COR-L47 (cell line): ENCODE measurements around the gene FNDC3B.

Source experiments
- DNase-seq: peaks from one replicate; lab custom pipeline; 2025; lab: John Stamatoyannopoulos, UW

Gene FNDC3B

DNA sequence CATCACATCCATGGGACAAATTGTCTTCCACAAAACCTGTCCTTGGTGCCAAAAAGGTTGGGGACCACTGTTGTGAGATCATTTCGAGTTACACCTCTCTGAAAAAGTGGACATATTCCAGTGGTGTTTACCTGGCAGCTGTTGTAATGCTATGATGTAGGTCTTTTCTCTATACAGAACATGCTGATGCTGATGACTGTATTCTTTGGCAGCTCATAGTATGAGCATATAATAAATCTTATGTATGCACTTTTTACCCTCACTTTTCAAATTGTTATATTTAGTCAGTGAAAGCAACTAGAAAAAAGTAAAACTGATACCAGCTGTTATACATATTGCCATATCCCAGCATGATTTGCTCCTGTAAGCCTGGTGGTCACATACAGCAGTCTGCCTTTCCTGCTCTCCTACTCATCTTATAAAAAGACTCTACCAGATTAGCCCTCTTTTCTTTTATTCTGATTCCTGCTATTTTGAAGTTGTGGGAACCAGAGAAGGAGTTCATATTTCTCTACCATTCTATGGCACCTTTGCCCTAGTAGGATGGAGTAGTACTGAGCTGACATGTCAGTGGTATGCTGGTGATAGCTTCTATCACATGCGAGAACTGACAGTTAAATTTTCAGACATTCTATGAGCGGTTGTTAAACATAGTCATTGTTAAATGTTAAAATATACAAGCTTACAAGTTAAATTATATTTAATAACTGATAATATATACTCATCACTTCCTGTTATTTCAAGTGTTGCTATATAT lies 128.7 kb downstream of the FNDC3B start:
- DNase-seq: no peak

DNA sequence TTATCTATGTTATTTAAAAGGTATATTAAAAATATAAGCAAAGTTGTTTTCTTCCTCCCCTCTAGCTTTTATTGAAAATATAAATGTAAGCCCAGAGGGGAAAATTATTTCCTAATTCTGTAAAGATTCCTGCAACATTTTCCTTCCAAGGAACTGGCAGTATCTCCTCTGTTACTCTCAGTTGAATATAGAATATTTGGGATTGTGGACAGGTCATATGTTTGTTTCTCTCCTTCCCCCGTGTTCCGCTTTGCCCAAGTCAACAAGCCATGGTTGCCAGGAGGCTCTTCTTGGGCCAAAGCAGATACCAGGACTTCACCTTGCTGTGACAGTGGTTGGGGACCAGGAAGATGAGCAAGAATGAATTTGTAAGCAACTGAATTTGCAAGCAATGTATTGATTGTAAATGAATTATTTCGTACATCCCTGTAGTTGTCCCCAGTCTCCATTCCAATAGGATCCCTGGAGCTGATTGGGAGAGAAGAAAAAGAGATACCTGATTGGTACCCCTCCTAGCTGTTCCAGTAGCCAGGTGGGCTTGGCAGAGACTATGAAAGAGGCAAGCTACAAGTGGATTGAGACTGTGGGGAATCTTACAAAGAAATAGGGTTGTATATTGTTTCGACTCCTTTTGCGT lies 130.8 kb downstream of the FNDC3B start:
- no peak for DNase-seq

DNA sequence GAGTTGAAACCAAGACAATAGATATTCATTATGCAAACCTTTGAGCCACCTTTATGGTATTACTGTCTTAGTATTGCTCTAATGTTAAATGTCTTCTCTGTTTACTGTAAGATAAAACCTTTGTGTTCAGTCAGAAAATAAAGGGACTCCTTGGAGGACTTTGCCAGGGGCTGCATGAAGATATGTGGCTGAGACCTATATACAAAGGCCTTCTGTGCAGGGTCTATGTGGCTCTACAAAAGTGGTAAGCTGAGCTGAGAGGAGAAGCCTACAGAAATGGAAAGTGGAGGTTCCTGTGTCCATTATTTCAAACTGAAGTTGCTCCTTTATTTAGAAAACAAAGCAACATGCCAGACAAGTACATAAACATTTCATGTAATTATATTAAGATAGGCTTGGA lies 131.5 kb downstream of the FNDC3B start:
- no peak for DNase-seq

DNA sequence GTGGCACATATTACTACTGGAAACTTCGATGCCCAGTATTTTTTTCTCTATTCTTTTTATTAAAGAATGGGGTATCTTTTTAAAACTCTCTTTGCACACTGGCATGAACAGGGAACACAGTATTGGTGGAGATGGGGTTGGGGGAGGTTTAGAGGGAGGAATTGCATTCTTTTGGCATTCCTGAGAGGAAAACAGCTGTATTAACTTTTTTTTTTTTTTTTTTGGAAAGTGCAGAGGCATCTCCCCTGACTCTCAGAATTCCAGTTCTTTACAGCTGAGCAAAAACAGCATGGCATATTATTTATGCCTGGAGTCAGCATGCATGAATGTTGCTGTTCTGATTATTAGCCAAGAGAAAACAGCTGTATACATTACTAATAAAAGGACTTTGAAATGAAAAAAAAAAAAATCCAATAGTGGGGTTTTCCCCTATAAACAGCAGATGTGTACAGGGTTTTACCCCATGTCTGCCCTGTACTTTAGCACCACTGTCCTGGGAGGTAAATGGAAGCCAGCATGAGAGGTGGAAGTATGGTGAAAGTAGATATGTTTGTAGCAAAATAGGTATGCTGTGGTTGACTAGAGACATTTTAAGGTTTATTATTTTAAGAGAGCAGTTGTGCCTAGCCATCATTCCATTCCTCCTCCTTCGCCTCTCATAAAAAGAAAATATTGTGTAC lies 132.2 kb downstream of the FNDC3B start:
- DNase-seq: no peak

DNA sequence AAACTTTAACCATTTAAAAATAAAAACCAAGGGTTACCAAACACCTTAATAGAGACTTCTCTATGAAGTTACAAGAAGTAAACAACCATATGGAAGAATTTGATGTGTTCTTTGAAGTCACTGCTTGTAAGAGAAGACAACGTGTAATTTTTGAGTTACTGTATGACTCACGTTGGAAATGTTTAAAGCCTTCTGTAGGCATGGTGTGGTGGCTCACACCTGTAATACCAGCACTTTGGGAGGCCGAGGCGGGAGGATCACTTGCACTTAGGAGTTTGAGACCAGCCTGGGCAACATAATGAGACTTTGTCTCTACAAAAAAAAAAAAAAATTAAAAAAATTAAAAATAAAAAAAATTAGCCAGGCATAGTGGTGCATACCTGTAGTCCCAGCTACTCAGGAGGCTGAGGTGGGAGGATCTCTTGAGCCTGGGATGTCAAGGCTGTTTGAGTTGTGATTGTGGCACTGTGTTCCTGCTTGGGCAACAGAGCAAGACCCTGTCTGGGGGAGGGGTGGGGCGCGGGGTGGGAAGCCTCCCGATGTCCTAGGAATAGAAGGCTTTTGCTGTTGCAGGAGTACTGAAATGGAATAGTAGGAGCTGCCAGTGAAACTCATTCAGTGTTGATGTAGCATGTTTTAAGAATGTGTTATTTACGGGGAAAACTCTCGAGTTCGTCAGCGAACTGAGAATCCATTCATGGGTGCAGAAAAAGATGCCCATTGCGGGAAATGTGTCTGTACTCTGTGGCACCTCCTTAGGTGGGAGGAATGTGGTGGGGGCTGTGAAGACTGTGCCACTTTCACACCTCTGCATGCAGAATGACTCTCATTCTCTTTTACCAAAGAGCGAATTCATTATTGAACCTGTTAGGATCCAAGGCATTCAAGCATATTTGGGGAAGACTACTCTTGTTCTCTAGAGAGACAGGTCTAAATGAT lies 134.2 kb downstream of the FNDC3B start:
- DNase-seq: no peak

DNA sequence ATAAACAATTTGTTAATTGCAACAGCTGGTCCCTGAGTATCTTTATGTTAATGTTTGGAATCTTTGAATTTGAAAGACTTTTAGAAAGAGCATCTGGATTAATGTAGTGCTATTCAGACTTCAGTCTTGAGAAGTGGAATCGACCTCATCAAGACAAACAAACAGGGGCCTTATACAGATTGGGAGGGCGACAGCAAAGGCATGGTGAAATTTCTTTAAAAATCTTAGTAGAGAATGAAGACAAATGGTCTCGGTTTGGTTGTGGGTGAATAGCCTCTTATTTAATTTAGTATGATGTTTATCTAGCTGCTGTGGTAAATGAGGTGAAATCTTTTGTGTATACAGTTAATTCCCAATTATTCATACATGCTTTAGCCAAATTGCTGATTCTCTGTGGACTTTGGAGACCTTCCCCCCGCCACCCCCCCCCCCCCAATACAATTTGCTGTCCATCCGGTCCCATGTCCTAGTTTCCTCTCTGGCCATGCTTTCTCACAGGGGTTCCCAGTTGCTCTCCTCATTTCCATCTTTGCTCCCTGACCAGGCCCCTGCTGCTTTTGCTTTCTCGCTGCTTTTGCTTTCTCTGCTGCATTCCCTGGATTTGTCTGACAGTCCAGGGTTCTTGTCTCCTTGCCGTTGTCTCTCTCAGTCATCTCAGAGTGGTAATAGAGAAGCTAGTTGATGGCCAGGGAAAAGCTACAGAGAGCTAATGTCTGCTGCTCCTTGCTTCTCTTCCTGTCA lies 135.3 kb downstream of the FNDC3B start:
- DNase-seq: no peak

DNA sequence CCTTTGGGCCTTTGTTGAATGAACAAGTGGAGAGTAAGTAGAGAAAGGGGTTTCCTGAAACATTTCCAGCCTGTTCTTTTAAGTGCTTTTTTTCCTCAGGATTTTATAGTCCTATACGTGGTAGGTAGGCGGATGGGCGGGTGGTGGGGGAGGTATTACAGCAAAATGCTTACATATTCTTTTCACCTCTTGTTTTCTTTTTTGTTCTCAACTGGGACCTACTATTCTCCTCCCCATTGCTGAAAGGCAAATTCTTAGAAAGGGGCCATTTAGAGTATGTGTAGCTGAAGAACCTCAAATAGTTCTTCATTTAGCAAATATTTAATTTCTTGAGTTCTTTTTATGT lies 135.8 kb downstream of the FNDC3B start:
- no peak for DNase-seq

DNA sequence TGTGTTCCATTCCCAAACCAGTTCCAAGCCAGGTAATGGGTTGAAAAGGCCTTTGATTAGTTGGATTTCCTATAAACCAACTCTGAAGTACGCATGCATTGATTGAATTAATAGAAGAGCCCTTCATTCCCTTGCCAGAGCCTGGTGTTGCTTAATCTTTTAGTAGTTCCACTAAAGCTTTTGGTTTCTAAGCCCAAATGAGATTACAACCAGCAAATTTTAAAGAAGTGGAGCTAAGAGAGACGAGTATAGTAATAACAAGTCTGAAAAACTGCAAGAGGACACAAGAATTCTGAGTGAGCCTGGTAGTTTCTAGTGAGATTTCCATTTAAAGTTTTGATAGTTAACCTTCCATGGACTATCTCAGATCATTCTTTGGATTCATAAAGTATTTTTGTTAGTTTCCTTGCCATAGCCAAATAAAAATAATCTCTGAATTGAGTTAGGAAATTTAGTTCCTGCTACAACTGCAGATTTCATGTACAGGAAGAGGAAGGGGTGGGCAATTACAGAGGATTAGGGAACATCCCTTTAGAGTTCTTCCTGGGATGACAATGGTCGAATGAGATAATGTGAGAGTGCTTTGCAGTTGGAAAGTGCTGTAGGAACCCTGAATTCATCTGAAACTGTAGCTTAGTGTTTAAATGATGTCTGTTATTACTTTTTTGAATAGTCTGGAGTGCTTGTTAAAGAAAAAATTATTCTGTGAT lies 136.8 kb downstream of the FNDC3B start:
- no peak for DNase-seq

DNA sequence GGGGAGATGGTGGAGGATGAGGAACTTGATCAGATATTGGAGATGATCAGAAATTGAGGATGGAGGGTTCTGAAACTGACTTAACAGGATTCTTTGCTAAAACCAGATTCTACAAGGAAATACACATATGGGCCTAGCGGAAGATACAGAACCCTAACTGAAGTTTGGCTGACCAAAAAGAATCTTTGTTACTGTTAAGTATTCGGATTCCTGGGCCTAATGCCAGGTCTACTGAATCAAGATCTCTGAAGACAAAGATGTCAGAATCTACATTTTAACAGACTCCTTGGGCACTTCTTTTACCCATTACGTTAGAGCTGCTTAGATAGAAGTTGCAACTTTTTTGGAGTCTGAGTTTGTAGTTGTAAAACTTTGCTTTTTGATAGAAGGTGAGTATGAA lies 137.7 kb downstream of the FNDC3B start:
- DNase-seq: no peak

DNA sequence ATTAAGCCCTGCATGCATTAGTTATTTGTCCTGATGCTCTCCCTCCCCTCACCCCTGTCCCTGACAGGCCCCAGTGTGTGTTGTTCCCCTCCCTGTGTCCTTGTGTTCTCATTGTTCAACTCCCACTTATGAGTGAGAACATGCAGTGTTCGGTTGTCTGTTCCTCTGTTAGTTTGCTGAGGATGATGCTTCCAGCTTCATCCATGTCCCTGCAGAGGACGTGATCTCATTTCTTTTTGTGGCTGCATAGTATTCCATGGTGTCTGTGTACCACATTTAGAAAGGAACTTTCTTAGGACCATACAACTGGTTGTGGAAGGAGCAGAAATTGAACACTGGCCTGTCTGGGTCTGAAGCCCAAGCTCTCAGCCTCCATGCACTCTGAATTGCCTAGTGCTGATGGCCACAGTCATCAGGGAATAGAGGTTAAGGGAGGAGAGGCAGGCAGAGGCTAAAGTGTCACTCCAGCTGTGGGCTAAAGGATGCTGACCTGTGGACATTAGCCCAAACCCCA lies 138.5 kb downstream of the FNDC3B start:
- no peak for DNase-seq

DNA sequence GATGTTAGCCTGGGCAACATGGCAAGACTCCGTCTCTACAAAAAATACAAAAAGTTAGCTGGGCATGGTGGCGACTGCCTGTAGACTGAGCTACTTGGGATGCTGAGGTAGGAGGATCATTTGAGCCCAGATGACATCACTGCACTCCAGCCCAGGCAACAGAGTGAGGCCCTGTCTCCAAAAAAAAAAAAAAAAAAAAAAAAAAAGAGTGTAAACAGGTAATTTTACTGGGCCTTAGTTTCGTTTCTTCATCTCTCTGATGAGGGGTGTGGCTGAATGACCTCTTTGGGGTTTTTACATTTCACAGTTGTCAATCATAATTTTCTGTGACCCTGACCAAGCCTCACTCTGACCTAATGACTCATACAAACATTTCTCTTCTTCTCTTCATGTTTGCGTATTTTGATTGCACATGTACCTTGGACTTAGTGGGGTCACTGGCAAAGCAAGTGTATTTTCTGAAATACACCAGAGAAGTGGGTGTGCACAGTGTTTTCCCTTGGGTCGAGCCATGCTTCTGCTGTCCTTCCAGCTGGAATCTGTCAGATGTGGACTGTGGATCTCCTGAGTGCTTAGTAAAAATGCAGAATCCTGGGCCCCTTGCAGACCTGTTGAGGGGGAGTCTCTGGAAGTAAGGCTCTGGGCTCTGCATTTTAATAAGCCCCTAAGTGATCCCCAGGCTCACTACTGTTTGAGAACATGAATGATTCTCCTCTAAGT lies 140.5 kb downstream of the FNDC3B start:
- DNase-seq: no peak

DNA sequence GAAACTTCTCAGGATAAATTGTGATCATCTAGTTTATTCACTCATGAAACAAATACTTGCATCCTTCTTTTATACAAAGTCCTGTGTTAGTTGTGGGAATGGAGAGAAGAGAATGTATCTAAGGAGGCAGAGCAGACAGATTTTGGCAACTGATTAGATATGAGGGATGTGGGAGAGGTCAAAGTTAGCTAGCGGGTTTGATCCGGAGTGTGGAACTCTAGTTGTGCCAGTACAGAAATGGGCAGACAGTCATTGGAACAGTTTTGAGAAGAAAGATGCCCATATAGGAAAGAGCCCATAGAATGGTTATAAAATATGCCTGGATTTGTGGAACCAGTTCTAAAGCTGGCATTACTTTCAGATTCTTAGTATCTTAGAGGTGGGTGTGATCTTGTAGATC lies 141.1 kb downstream of the FNDC3B start:
- DNase-seq: no peak

DNA sequence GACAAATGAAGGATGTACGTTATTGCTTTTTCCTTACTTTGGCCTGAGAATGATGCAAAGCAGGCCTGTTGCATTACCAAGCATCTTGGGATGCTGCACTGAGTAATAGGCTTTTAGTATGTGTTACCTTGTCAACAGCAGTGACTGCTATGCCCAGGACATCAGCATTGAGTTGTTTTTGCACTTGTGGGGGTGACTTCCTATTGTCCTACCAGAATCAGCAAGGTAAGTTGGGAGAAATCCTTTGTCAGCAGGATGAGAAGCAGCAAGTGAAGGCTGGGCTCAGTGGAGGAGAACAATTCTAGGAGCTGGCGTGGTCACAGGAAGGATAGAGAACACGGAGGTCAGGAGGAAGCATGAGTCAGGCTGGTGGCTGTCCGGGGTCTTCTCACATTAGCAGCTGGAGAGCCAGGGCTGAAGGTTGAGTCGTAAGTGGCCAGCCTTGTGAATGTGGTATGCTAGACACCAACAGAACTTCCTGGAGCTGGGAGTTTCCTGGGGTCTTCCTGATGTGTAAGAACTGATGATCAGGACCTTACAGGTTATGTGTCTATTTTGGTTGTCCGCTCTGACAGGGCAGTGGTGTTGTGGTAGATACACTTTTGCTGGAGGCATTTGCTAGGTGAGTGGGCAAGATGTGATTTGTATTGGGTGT lies 142.7 kb downstream of the FNDC3B start:
- DNase-seq: no peak

DNA sequence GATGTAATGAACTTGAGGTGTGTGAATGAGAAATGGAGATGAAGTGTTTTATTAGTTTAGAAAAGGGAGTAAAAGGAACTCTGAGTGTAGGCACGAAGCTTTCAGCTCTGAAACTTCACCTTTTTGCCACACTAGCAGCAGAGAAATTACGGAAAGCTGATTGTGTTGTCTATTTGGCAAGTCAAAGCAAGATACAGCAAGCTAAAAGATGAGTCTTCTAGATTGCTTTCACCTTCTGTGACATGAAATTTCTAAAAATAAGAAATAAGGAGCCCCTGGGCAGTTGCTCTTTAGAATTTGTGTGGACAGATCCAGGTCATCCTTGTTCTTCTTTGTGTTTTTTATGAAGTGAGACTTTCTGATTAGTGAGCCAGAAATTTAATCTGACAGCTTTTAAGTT lies 143.4 kb downstream of the FNDC3B start:
- no peak for DNase-seq

DNA sequence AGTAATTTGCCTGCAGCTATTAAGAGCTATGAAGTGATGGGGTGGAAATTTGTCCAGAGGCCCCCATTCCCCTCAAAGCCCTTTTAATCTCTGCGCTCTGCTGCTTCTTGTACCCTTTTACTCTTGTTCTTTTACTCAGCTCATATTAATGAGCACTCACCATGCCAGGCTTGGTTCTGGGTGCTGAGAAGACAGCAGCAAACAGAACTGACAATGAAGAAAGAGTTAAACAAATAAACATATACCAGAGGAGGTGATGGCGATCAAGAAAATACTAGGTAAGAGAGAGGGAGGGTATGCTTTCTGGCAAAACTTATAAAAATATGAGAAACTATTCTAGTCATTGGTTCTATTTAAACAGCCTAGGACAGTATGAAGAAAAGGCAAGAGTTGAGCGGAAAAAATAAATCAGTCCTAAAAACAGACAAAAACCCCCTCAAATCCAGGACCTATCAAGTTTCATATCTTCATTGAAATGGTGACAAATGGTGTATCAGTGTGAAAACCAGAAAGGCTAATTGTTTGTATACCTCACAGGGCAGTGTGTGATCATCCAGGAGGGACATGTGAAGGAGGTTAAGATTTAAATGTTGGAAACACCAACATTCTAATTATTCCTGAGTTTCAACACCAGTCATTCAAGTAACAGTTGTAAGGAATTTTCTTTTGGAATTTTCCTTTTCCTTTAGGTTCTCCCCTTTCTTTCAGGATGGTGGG lies 144.9 kb downstream of the FNDC3B start:
- DNase-seq: no peak

DNA sequence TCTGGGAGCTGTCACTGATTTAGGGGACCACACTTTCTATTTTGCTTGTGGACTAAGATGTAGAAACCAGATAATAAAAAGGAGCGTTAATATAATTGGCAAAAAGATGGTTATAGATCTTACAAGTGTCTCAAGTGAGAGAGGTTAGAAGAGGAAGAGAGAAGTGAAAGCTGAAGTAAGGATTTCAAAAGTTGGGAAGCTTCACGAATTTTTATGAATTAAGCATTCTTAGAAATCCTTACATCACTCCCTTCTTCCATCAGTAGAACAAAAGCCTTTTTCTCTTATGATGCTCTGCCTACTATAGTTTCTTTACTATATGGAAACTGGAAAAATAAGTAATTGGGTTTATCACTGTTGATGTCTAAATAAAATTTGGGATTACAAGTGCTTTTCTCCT lies 146.5 kb downstream of the FNDC3B start:
- DNase-seq: no peak

DNA sequence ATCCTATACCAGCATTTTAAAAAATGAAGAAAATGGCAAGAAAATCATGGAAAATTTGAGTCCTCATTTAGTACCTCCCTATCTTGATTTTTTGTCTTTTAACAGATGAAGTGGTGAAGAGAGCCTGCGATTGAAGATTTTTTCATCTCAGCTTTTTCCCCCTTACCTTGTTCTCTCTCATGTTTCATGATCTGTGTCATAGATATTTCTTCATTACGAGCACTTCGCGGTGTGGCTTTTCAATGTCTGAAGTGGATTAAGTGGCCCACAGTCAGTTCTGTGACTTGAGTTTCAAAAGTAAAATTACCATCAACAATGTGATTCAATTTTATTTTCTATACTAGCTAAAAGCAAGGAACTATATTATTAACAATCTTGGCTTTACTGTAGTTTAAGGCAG lies 147.2 kb downstream of the FNDC3B start:
- DNase-seq: no peak

DNA sequence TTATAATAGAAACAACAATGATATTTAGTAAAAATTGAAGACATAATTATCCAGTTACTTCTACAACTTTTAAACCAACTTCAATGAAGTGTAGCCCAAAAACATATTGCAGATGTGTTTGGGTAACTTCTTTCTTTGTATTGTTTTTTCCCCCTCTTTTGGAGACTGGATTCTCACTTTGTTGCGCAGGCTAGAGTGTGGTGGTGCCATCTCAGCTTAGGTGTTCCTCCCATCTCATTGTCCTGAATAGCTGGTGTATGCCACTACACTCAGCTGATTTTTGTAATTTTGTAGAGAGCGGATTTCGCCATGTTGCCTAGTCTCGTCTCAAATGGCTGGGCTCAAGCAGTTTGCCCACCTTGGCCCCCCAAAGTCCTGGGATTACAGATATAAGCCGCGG lies 148.1 kb downstream of the FNDC3B start:
- no peak for DNase-seq

DNA sequence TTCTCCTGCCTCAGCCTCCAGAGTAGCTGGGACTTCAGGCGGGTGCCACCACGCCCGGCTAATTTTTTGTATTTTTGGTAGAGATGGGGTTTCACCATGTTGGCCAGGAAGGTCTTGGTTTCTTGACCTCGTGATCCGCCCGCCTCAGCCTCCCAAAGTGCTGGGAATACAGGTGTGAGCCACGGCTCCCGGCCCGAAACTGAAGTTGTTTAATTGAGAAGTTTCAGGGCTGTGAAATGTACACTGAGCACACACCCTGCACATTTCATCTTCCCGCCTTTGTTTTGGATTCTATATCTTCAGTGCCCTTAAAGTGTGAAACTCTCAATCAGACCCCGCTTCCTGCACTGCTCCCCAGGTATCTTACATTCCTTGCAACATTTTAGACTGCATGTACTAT lies 149.1 kb downstream of the FNDC3B start:
- no peak for DNase-seq
